ENCODE measurements around the gene SMAD2.
A peak's percentile ranks its signal among the peaks of the same experiment; 100 is the strongest.

Gene SMAD2

GRCh38 chr18:47932190-47932589 lies 1.7 kb upstream of the SMAD2 start:
- no peak for DNase-seq (ENCODE audit: low read depth in 2 of 2, low spot score in 1 of 2)

GRCh38 chr18:47931718-47932103 lies 1.3 kb upstream of the SMAD2 start:
- DNase-seq (ENCODE audit: low read depth in 2 of 2, low spot score in 1 of 2) = no peak

GRCh38 chr18:47930931-47931717 lies 665 bp upstream of the SMAD2 start:
- DNase-seq (ENCODE audit: low read depth in 2 of 2, low spot score in 1 of 2) = peak; percentile 89 to 92

GRCh38 chr18:47929681-47930198 lies 719 bp downstream of the SMAD2 start:
- DNase-seq (ENCODE audit: low read depth in 2 of 2, low spot score in 1 of 2) = no peak

GRCh38 chr18:47928466-47928865 lies 2.0 kb downstream of the SMAD2 start:
- DNase-seq (ENCODE audit: low read depth in 2 of 2, low spot score in 1 of 2) = no peak

GRCh38 chr18:47926101-47926850 lies 4.2 kb downstream of the SMAD2 start:
- no peak for DNase-seq (ENCODE audit: low read depth in 2 of 2, low spot score in 1 of 2)

GRCh38 chr18:47919916-47920315 lies 10.5 kb downstream of the SMAD2 start:
- no peak for DNase-seq (ENCODE audit: low read depth in 2 of 2, low spot score in 1 of 2)

GRCh38 chr18:47917923-47918610 lies 12.4 kb downstream of the SMAD2 start:
- DNase-seq (ENCODE audit: low read depth in 2 of 2, low spot score in 1 of 2) = no peak

- DNase-seq (ENCODE audit: low read depth in 2 of 2, low spot score in 1 of 2) = no peak
These were observed 14.5 kb downstream of the SMAD2 start for GRCh38 chr18:47915930-47916329.

GRCh38 chr18:47915229-47915628 lies 15.2 kb downstream of the SMAD2 start:
- DNase-seq (ENCODE audit: low read depth in 2 of 2, low spot score in 1 of 2) = no peak

GRCh38 chr18:47912794-47913585 lies 17.5 kb downstream of the SMAD2 start:
- DNase-seq (ENCODE audit: low read depth in 2 of 2, low spot score in 1 of 2) = no peak

- DNase-seq (ENCODE audit: low read depth in 2 of 2, low spot score in 1 of 2) = no peak
These were observed 18.1 kb downstream of the SMAD2 start for GRCh38 chr18:47912343-47912742.

GRCh38 chr18:47911877-47912276 lies 18.6 kb downstream of the SMAD2 start:
- no peak for DNase-seq (ENCODE audit: low read depth in 2 of 2, low spot score in 1 of 2)

GRCh38 chr18:47909484-47909883 lies 21.0 kb downstream of the SMAD2 start:
- no peak for DNase-seq (ENCODE audit: low read depth in 2 of 2, low spot score in 1 of 2)

GRCh38 chr18:47908592-47908991 lies 21.9 kb downstream of the SMAD2 start:
- DNase-seq (ENCODE audit: low read depth in 2 of 2, low spot score in 1 of 2) = no peak

GRCh38 chr18:47906408-47906807 lies 24.1 kb downstream of the SMAD2 start:
- DNase-seq (ENCODE audit: low read depth in 2 of 2, low spot score in 1 of 2) = no peak

- DNase-seq (ENCODE audit: low read depth in 2 of 2, low spot score in 1 of 2) = no peak
These were observed 26.6 kb downstream of the SMAD2 start for GRCh38 chr18:47903809-47904208.

GRCh38 chr18:47901624-47902362 lies 28.7 kb downstream of the SMAD2 start:
- no peak for DNase-seq (ENCODE audit: low read depth in 2 of 2, low spot score in 1 of 2)

- DNase-seq (ENCODE audit: low read depth in 2 of 2, low spot score in 1 of 2) = no peak
These were observed 31.2 kb downstream of the SMAD2 start for GRCh38 chr18:47899107-47899840.

GRCh38 chr18:47898696-47899095 lies 31.8 kb downstream of the SMAD2 start:
- no peak for DNase-seq (ENCODE audit: low read depth in 2 of 2, low spot score in 1 of 2)

Measured in stimulated activated CD8-positive, alpha-beta memory T cell treated with anti-CD3 and anti-CD28 coated beads, Interleukin-4, amount 100 ng/mL, for 1 hour (primary cell).